ENCODE measurements around the gene PERCC1. TPM values are rescaled to one million over a fixed set of nuclear protein-coding genes. Genes with fewer than 3 reads are reported as not detected.
A peak's percentile ranks its signal among the peaks of the same experiment; 100 is the strongest.

Gene PERCC1
- total RNA-seq, 6 donors from 2014 or later: 0.27 to 2.2 TPM; not detected in 4

- no peaks in the 10 kb centered on the region for H3K9me3 ChIP-seq
- no peak overlapping the region for H3K4me3 ChIP-seq
- DNase-seq: peak in 1 of 2 donors; percentile 73
- ATAC-seq (ENCODE audit: low FRiP score in 2 of 2): no peak
- H3K27me3 ChIP-seq: peaks cover 0 to 5% (median 0%) of the 10 kb centered on the region in 4 donors
- H3K27ac ChIP-seq: no peak overlapping the region
- 67 to 89% methylated on average over 3 to 6 of the region's 11 CpGs for WGBS, 2 donors
- peaks cover 0 to 8% (median 2%) of the 10 kb centered on the region in 4 donors for H3K4me1 ChIP-seq
- TF ChIP-seq EP300 (IDR thresholded peaks at IDR 0.05) (no peak), POLR2AphosphoS5 (IDR thresholded peaks at IDR 0.05) (no peak), CTCF (IDR thresholded peaks at IDR 0.05) (no peak), POLR2A (IDR thresholded peaks at IDR 0.05) (no peak)
- H3K36me3 ChIP-seq: no peaks in the 10 kb centered on the region
Observed at GRCh38 chr16:1429012-1429411, 1.9 kb upstream of the PERCC1 start.

- DNase-seq: peak in 1 of 2 donors; percentile 66
Observed at GRCh38 chr16:1429631-1430030, 1.2 kb upstream of the PERCC1 start.

GRCh38 chr16:1430214-1430758 is 592 bp upstream of the PERCC1 start:
- 60 to 81% methylated on average over 3 to 14 of the region's 14 CpGs for WGBS, 2 donors
- H3K27me3 ChIP-seq: peaks cover 0 to 5% (median 0%) of the 10 kb centered on the region in 4 donors

More at GRCh38 chr16:1429631-1430030, 1.2 kb upstream of the PERCC1 start:
- no peak overlapping the region for H3K4me3 ChIP-seq
- H3K27ac ChIP-seq: no peak overlapping the region
- H3K36me3 ChIP-seq: no peaks in the 10 kb centered on the region
- TF ChIP-seq POLR2A (IDR thresholded peaks at IDR 0.05) (no peak), CTCF (IDR thresholded peaks at IDR 0.05) (no peak), POLR2AphosphoS5 (IDR thresholded peaks at IDR 0.05) (no peak), EP300 (IDR thresholded peaks at IDR 0.05) (no peak)
- no peak for ATAC-seq (ENCODE audit: low FRiP score in 2 of 2)
- H3K4me1 ChIP-seq: peaks cover 0 to 8% (median 2%) of the 10 kb centered on the region in 4 donors
- H3K9me3 ChIP-seq: no peaks in the 10 kb centered on the region
- WGBS, 2 donors: 87 to 92% methylated on average over 10 to 13 of the region's 13 CpGs
- peaks cover 0 to 5% (median 0%) of the 10 kb centered on the region in 4 donors for H3K27me3 ChIP-seq

GRCh38 chr16:1431497-1432270 is 806 bp downstream of the PERCC1 start:
- H3K36me3 ChIP-seq: no peaks in the 10 kb centered on the region
- no peaks in the 10 kb centered on the region for H3K9me3 ChIP-seq
- H3K4me3 ChIP-seq: peak overlapping the region in 3 of 4 donors; percentile 23 to 42 (median 24)
- DNase-seq (peak in 1 of 2 donors; percentile 72), ATAC-seq (ENCODE audit: low FRiP score in 2 of 2) (no peak)
- WGBS, 2 donors: 66 to 68% methylated on average over 2 to 15 of the region's 20 CpGs
- no peak for TF ChIP-seq EP300 (IDR thresholded peaks at IDR 0.05)
- H3K4me1 ChIP-seq: peaks cover 0 to 8% (median 2%) of the 10 kb centered on the region in 4 donors
- H3K27ac ChIP-seq: peak overlapping the region in 2 of 4 donors; percentile 24 to 26
- peaks cover 0 to 5% (median 0%) of the 10 kb centered on the region in 4 donors for H3K27me3 ChIP-seq

More at GRCh38 chr16:1430214-1430758, 592 bp upstream of the PERCC1 start:
- Histone ChIP-seq H3K36me3 (no peaks in the 10 kb centered on the region), H3K9me3 (no peaks in the 10 kb centered on the region), H3K4me3 (no peak overlapping the region), H3K4me1 (peaks cover 0 to 8% (median 2%) of the 10 kb centered on the region in 4 donors), H3K27ac (no peak overlapping the region)
- ATAC-seq (ENCODE audit: low FRiP score in 2 of 2) (no peak), DNase-seq (no peak)
- TF ChIP-seq POLR2AphosphoS5 (IDR thresholded peaks at IDR 0.05): no peak
- no peak for TF ChIP-seq EP300 (IDR thresholded peaks at IDR 0.05)
- TF ChIP-seq CTCF (IDR thresholded peaks at IDR 0.05): no peak
- no peak for TF ChIP-seq POLR2A (IDR thresholded peaks at IDR 0.05)
